Mesendoderm (in vitro differentiated cells): Measurements from ENCODE around the gene ZNF618.

Source experiments
- DNase-seq: peaks from one replicate; pipeline ENCODE4 v3.0.0; 2013
- H2AK5ac ChIP-seq: 2 replicates; pipeline ENCODE4 v1.6.1; 2013; ENCODE audit warnings: low read length, inconsistent platforms
- H2BK120ac ChIP-seq: 2 replicates; pipeline ENCODE4 v1.6.1; 2013; ENCODE audit warnings: low read depth, mild to moderate bottlenecking, low read length, moderate library complexity, mixed read lengths
- H2BK15ac ChIP-seq: replicated peaks from 2 replicates; pipeline ENCODE4 v1.6.1; 2013; ENCODE audit warnings: low read depth, mild to moderate bottlenecking, moderate library complexity
- H2BK5ac ChIP-seq: 2 replicates; pipeline ENCODE4 v1.6.1; 2013; ENCODE audit warnings: low read length, inconsistent platforms
- H3K18ac ChIP-seq: 2 replicates; pipeline ENCODE4 v1.6.1; 2013; ENCODE audit warnings: mild to moderate bottlenecking, low read length, mixed read lengths
- H3K23ac ChIP-seq: one replicate; pipeline ENCODE4 v1.6.1; 2013; ENCODE audit warnings: low read length
- H3K27ac ChIP-seq: 2 replicates; pipeline ENCODE4 v1.5.1; 2013; ENCODE audit warnings: low read depth, mild to moderate bottlenecking, inconsistent platforms, low read length, moderate library complexity
- H3K27me3 ChIP-seq: 2 replicates; pipeline ENCODE4 v1.6.1; 2013; ENCODE audit warnings: low read length, control low read depth, mild to moderate bottlenecking, inconsistent platforms; ENCODE audit not compliant: insufficient read depth, poor library complexity
- H3K36me3 ChIP-seq: 2 replicates; pipeline ENCODE4 v1.6.1; 2013; ENCODE audit warnings: low read length, inconsistent platforms; ENCODE audit not compliant: control insufficient read depth, insufficient read depth
- H3K4ac ChIP-seq: one replicate; pipeline ENCODE4 v1.6.1; 2013; ENCODE audit warnings: low read depth, mild to moderate bottlenecking, low read length, moderate library complexity
- H3K4me1 ChIP-seq: 2 replicates; pipeline ENCODE4 v1.6.1; 2013; ENCODE audit warnings: low read depth, low read length, inconsistent platforms; ENCODE audit not compliant: control insufficient read depth
- H3K4me2 ChIP-seq: 2 replicates; pipeline ENCODE4 v1.6.1; 2013; ENCODE audit warnings: low read length
- H3K4me3 ChIP-seq: 2 replicates; pipeline ENCODE4 v1.5.1; 2013; ENCODE audit warnings: mild to moderate bottlenecking, low read length
- H3K56ac ChIP-seq: one replicate; pipeline ENCODE4 v1.6.1; 2013; ENCODE audit warnings: low read length
- H3K79me1 ChIP-seq: 2 replicates; pipeline ENCODE4 v1.6.1; 2013; ENCODE audit warnings: low read length, inconsistent platforms
- H3K79me2 ChIP-seq: 2 replicates; pipeline ENCODE4 v1.6.1; 2013; ENCODE audit warnings: mild to moderate bottlenecking, low read length; ENCODE audit not compliant: control insufficient read depth, insufficient read depth
- H3K9ac ChIP-seq: 2 replicates; pipeline ENCODE4 v1.6.1; 2013; ENCODE audit warnings: low read length, inconsistent platforms
- H4K5ac ChIP-seq: one replicate; pipeline ENCODE4 v1.6.1; 2013; ENCODE audit warnings: low read length
- H4K8ac ChIP-seq: one replicate; pipeline ENCODE4 v1.6.1; 2013; ENCODE audit warnings: low read depth, mild to moderate bottlenecking, control low read depth, low read length, moderate library complexity
- WGBS: extraction: QIAGEN DNeasy Blood & Tissue Kit; methylation state at CpG from one replicate; pipeline ENCODE4 v1.1.7; 2013; ENCODE audit warnings: low lambda C conversion rate, missing lambda C conversion rate; ENCODE audit not compliant: insufficient coverage; ENCODE audit errors: extremely low coverage; 5-methylcytosine and 5-hydroxymethylcytosine counted together

ZNF618 gene

DNA sequence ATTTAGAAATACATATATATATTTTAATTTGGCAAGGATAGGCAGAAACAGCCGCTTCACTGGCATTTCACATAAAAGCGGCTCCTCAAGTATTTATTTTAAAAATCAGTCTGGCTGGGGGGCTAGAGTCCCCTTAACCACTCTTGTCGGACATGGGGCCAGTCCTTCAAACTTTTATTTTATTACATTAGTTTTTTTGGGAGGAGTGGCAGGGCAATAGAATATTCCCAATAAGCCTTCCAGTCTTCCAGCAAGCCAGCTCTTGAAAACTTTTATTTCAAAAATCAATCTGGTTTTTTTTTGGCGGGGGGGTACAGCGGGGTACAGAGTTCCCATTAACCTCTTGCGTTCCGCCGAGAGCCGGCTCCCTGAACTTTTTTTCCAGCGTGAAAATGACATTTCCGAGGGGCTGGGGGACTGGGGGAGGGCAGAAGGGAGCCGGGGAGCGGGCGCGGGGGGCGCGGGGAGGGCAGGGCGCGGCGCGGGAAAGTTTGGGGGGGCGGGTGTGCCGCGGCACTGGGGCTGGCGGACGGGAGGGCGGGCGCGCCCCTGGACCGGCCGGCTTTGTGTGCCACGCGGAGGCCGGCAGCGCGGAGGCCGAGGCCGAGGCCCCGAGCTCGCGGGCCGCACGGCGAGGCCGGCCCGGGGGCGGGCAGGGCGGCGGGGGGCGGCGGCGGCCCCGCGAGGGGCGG lies 504 bp upstream of the ZNF618 start:
- H3K79me1 ChIP-seq: peaks cover 1% of the 10 kb centered on the region
- H3K4me3 ChIP-seq: no peak overlapping the region
- H2AK5ac ChIP-seq: no peak overlapping the region
- no peak overlapping the region for H4K5ac ChIP-seq
- H2BK5ac ChIP-seq: no peak overlapping the region
- H2BK120ac ChIP-seq: peak overlapping the region; percentile 61
- H3K4me1 ChIP-seq: no peaks in the 10 kb centered on the region
- WGBS: no CpG with 5 or more reads among the region's 55 CpGs
- DNase-seq: no peak
- no peak overlapping the region for H2BK15ac ChIP-seq
- peak overlapping the region; percentile 98 for H4K8ac ChIP-seq
- H3K27me3 ChIP-seq: no peaks in the 10 kb centered on the region
- H3K9ac ChIP-seq: no peak overlapping the region
- peak overlapping the region; percentile 100 for H3K18ac ChIP-seq
- H3K36me3 ChIP-seq: no peaks in the 10 kb centered on the region
- no peak overlapping the region for H3K23ac ChIP-seq
- H3K27ac ChIP-seq: no peak overlapping the region
- no peak overlapping the region for H3K4me2 ChIP-seq
- peak overlapping the region; percentile 95 for H3K4ac ChIP-seq
- H3K56ac ChIP-seq: peak overlapping the region; percentile 30
- H3K79me2 ChIP-seq: peaks cover 15% of the 10 kb centered on the region

GRCh38 chr9:113876993-113877368 lies 872 bp downstream of the ZNF618 start:
- Histone ChIP-seq H2AK5ac (no peak overlapping the region), H2BK120ac (no peak overlapping the region), H4K8ac (no peak overlapping the region), H3K27ac (no peak overlapping the region), H4K5ac (no peak overlapping the region), H3K4ac (no peak overlapping the region), H2BK5ac (no peak overlapping the region), H2BK15ac (no peak overlapping the region), H3K36me3 (no peaks in the 10 kb centered on the region), H3K9ac (peak overlapping the region; percentile 27), H3K79me2 (peaks cover 24% of the 10 kb centered on the region), H3K18ac (no peak overlapping the region), H3K27me3 (no peaks in the 10 kb centered on the region), H3K23ac (no peak overlapping the region), H3K4me2 (no peak overlapping the region), H3K4me1 (no peaks in the 10 kb centered on the region), H3K79me1 (peaks cover 7% of the 10 kb centered on the region), H3K56ac (no peak overlapping the region), H3K4me3 (no peak overlapping the region)
- DNase-seq: no peak
- WGBS: no CpG with 5 or more reads among the region's 1 CpG

- H2BK120ac ChIP-seq: no peak overlapping the region
- no peaks in the 10 kb centered on the region for H3K36me3 ChIP-seq
- no peak overlapping the region for H2AK5ac ChIP-seq
- no CpG with 5 or more reads among the region's 4 CpGs for WGBS
- H3K27ac ChIP-seq: no peak overlapping the region
- H3K9ac ChIP-seq: no peak overlapping the region
- H3K4me1 ChIP-seq: no peaks in the 10 kb centered on the region
- DNase-seq: no peak
- H3K56ac ChIP-seq: no peak overlapping the region
- H3K4me2 ChIP-seq: no peak overlapping the region
- H3K79me1 ChIP-seq: peaks cover 13% of the 10 kb centered on the region
- H3K4me3 ChIP-seq: no peak overlapping the region
- H3K23ac ChIP-seq: no peak overlapping the region
- no peak overlapping the region for H4K8ac ChIP-seq
- H3K18ac ChIP-seq: no peak overlapping the region
- H2BK15ac ChIP-seq: no peak overlapping the region
- peaks cover 37% of the 10 kb centered on the region for H3K79me2 ChIP-seq
- H3K4ac ChIP-seq: peak overlapping the region; percentile 36
- no peak overlapping the region for H4K5ac ChIP-seq
- H2BK5ac ChIP-seq: no peak overlapping the region
- H3K27me3 ChIP-seq: no peaks in the 10 kb centered on the region
Measured at GRCh38 chr9:113879318-113879717, 3.2 kb downstream of the ZNF618 start.

GRCh38 chr9:113879911-113880310 lies 3.8 kb downstream of the ZNF618 start:
- H3K4me3 ChIP-seq: no peak overlapping the region
- H3K36me3 ChIP-seq: no peaks in the 10 kb centered on the region
- H3K9ac ChIP-seq: no peak overlapping the region
- H3K27ac ChIP-seq: no peak overlapping the region
- H4K5ac ChIP-seq: no peak overlapping the region
- no peak overlapping the region for H3K23ac ChIP-seq
- no peaks in the 10 kb centered on the region for H3K27me3 ChIP-seq
- H4K8ac ChIP-seq: no peak overlapping the region
- H3K4me1 ChIP-seq: no peaks in the 10 kb centered on the region
- WGBS: no CpG with 5 or more reads among the region's 4 CpGs
- no peak overlapping the region for H3K56ac ChIP-seq
- H2AK5ac ChIP-seq: no peak overlapping the region
- no peak overlapping the region for H2BK15ac ChIP-seq
- no peak overlapping the region for H3K4me2 ChIP-seq
- DNase-seq: no peak
- no peak overlapping the region for H3K18ac ChIP-seq
- no peak overlapping the region for H2BK5ac ChIP-seq
- peaks cover 38% of the 10 kb centered on the region for H3K79me2 ChIP-seq
- H2BK120ac ChIP-seq: no peak overlapping the region
- H3K4ac ChIP-seq: no peak overlapping the region
- peaks cover 15% of the 10 kb centered on the region for H3K79me1 ChIP-seq

GRCh38 chr9:113882181-113882580 lies 6.1 kb downstream of the ZNF618 start:
- peak overlapping the region; percentile 10 for H3K23ac ChIP-seq
- H3K27me3 ChIP-seq: no peaks in the 10 kb centered on the region
- H3K18ac ChIP-seq: no peak overlapping the region
- no peak overlapping the region for H3K4me2 ChIP-seq
- no peaks in the 10 kb centered on the region for H3K36me3 ChIP-seq
- no peak overlapping the region for H4K8ac ChIP-seq
- H3K4me3 ChIP-seq: no peak overlapping the region
- no peak overlapping the region for H3K56ac ChIP-seq
- H2BK15ac ChIP-seq: no peak overlapping the region
- no peak overlapping the region for H3K27ac ChIP-seq
- no peak overlapping the region for H3K4ac ChIP-seq
- H2BK120ac ChIP-seq: no peak overlapping the region
- H2AK5ac ChIP-seq: no peak overlapping the region
- H3K4me1 ChIP-seq: no peaks in the 10 kb centered on the region
- no CpG with 5 or more reads among the region's 7 CpGs for WGBS
- no peak for DNase-seq
- peaks cover 43% of the 10 kb centered on the region for H3K79me2 ChIP-seq
- no peak overlapping the region for H2BK5ac ChIP-seq
- H4K5ac ChIP-seq: no peak overlapping the region
- H3K79me1 ChIP-seq: peaks cover 18% of the 10 kb centered on the region
- H3K9ac ChIP-seq: no peak overlapping the region

DNA sequence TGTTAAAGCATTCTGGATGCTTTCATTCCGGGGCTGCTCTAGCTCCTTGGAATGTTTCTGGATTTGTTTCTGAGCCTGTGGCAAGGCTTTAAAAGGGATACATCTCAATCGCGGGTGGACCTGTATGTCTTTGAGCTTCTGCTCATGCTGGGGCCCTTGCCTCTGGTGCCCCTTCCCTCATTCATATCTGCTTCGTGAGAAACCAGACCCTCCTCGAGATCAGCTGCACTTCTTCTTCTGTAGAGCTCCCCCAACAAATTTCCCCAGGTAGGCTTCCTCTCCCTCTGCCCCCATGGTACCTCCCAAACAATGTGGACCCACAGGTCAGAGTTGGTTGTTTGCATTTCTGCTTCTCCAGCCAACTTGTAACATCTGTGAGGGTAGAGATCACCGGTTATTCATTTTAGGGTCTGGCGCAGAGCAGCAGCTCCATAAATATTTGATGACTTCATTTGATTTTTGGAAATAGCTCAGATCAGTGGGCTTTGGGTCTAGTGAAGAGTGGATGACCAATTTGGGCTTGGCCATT lies 6.6 kb downstream of the ZNF618 start:
- H3K79me1 ChIP-seq: peaks cover 18% of the 10 kb centered on the region
- no peak overlapping the region for H3K4ac ChIP-seq
- DNase-seq: no peak
- no peak overlapping the region for H3K4me3 ChIP-seq
- no peak overlapping the region for H2BK5ac ChIP-seq
- WGBS: no CpG with 5 or more reads among the region's 7 CpGs
- H3K27ac ChIP-seq: no peak overlapping the region
- H3K9ac ChIP-seq: no peak overlapping the region
- H2BK120ac ChIP-seq: no peak overlapping the region
- H3K36me3 ChIP-seq: no peaks in the 10 kb centered on the region
- no peak overlapping the region for H4K8ac ChIP-seq
- no peaks in the 10 kb centered on the region for H3K27me3 ChIP-seq
- H3K56ac ChIP-seq: no peak overlapping the region
- H3K4me1 ChIP-seq: no peaks in the 10 kb centered on the region
- no peak overlapping the region for H3K23ac ChIP-seq
- H2AK5ac ChIP-seq: no peak overlapping the region
- H3K79me2 ChIP-seq: peaks cover 43% of the 10 kb centered on the region
- no peak overlapping the region for H4K5ac ChIP-seq
- H2BK15ac ChIP-seq: no peak overlapping the region
- H3K18ac ChIP-seq: no peak overlapping the region
- H3K4me2 ChIP-seq: no peak overlapping the region
